Body of pancreas (tissue), 4 donors: ENCODE data around the gene CCL13.

ENCODE experiments used
- POLR2A ChIP-seq, 3 donors: fragments of 450-650 bp; IDR thresholded peaks; one replicate each; pipeline ENCODE4 v1.6.1; 2016; ENCODE audit warnings: antibody characterized with exemption in 3 of 3, mild to moderate bottlenecking in 2 of 3
- TF ChIP-seq, protein P1 (sequence below), 7 experiments: fragments of 450-650 bp in 4 of 7; fragments of 200-600 bp in 3 of 7; sonication (generic) in 3 of 7; IDR thresholded peaks; one replicate each; pipeline ENCODE4 v1.5.1; 2016 to 2019; ENCODE audit warnings: antibody characterized with exemption in 7 of 7

- TF ChIP-seq, protein P1, sequence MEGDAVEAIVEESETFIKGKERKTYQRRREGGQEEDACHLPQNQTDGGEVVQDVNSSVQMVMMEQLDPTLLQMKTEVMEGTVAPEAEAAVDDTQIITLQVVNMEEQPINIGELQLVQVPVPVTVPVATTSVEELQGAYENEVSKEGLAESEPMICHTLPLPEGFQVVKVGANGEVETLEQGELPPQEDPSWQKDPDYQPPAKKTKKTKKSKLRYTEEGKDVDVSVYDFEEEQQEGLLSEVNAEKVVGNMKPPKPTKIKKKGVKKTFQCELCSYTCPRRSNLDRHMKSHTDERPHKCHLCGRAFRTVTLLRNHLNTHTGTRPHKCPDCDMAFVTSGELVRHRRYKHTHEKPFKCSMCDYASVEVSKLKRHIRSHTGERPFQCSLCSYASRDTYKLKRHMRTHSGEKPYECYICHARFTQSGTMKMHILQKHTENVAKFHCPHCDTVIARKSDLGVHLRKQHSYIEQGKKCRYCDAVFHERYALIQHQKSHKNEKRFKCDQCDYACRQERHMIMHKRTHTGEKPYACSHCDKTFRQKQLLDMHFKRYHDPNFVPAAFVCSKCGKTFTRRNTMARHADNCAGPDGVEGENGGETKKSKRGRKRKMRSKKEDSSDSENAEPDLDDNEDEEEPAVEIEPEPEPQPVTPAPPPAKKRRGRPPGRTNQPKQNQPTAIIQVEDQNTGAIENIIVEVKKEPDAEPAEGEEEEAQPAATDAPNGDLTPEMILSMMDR (IDR thresholded peaks at IDR 0.05): no peak
- TF ChIP-seq POLR2A (IDR thresholded peaks at IDR 0.05): no peak
These were observed 9.7 kb downstream of the CCL13 start for GRCh38 chr17:34366010-34366409.
